Psoas muscle (tissue), 8 donors: ENCODE results near the gene RUFY1. TPM values are rescaled to one million over a fixed set of nuclear protein-coding genes. Genes with fewer than 3 reads are reported as not detected.

Source experiments
- ATAC-seq, 4 donors: fragments of 200-7000 bp; cut with Tn5 transposase; one replicate each; pipeline ENCODE4 v1.9.1; 2020; ENCODE audit warnings: moderate library complexity in 3 of 4, mild to moderate bottlenecking in 2 of 4
- DNase-seq, 2 donors: peaks; one replicate each; pipeline ENCODE4 v3.0.0-alpha.2; 2020
- H3K27ac ChIP-seq: fragments of 200-600 bp; one replicate; pipeline ENCODE4 v1.8.0; 2022
- H3K27me3 ChIP-seq, 3 donors: fragments of 200-600 bp in 1 of 3; one replicate each; pipeline versions ENCODE4 v1.6.1 to v1.8.0; 2013 to 2022; ENCODE audit warnings: low read length in 2 of 3, mild to moderate bottlenecking in 2 of 3, moderate library complexity in 1 of 3; ENCODE audit not compliant: insufficient read depth in 3 of 3
- H3K36me3 ChIP-seq, 2 donors: fragments of 200-600 bp in 1 of 2; one replicate each; pipeline versions ENCODE4 v1.6.1 to v1.8.0; 2013 to 2022; ENCODE audit warnings: low read depth in 1 of 2, mild to moderate bottlenecking in 1 of 2, moderate library complexity in 1 of 2; ENCODE audit not compliant: insufficient read depth in 1 of 2
- H3K4me1 ChIP-seq: fragments of 200-600 bp; one replicate; pipeline ENCODE4 v1.8.0; 2022
- H3K4me3 ChIP-seq: fragments of 200-600 bp; one replicate; pipeline ENCODE4 v1.8.0; 2022; ENCODE audit warnings: mild to moderate bottlenecking
- H3K9me3 ChIP-seq: fragments of 200-600 bp; one replicate; pipeline ENCODE4 v1.8.0; 2022
- CTCF ChIP-seq: fragments of 200-600 bp; IDR thresholded peaks from one replicate; pipeline ENCODE4 v1.8.0; 2022; ENCODE audit warnings: antibody characterized with exemption
- WGBS, 3 donors: extraction: QIAGEN DNeasy Blood & Tissue Kit; methylation state at CpG; one replicate each; pipeline versions ENCODE4 v1.1.6 to v1.1.7; 2013; 5-methylcytosine and 5-hydroxymethylcytosine counted together
- intact Hi-C, 2 donors: fragments of 100-400 bp; cut with DNase I; formaldehyde crosslinking; loops; one replicate each; pipeline versions ENCODE4 v1.11.0 to v1.14.2; 2022
- polyA plus RNA-seq, 3 donors: library from polyadenylated mRNA; stranded (reverse); fragments of 200-250 nt; gene quantifications; one replicate each; pipeline ENCODE4 v1.2.3, GENCODE V29; 2013
- total RNA-seq, 4 donors: library from RNA; stranded (reverse); fragmentation: NEBNext Ultra II Directional in 2 of 4; extraction: Animal tissue kit (Norgen Biotek cat#: 25700) in 2 of 4; gene quantifications; one replicate each; pipeline versions ENCODE4 v1.2.1 to v1.2.4, GENCODE V29; 2021 to 2023
- donor health status: healthy with polysubstance abuse.
- donor health status: DM: no; HTN: no; CAD: no; lungs with moderate emphysema.
- donor health status: Bipolar disorder and iron deficiency.
- donor health status: healthy.
- donor health status: DM: yes; HTN: yes; CAD: no.
- donor health status: DM: no; HTN: no; CAD: no.
- donor health status: DM: no; HTN: no; CAD: no.
- donor health status: DM: yes; HTN: yes; CAD: no.

Gene RUFY1
- total and polyA plus RNA-seq, 7 donors: 17.9 to 26.3 (median 22.8) TPM

DNA sequence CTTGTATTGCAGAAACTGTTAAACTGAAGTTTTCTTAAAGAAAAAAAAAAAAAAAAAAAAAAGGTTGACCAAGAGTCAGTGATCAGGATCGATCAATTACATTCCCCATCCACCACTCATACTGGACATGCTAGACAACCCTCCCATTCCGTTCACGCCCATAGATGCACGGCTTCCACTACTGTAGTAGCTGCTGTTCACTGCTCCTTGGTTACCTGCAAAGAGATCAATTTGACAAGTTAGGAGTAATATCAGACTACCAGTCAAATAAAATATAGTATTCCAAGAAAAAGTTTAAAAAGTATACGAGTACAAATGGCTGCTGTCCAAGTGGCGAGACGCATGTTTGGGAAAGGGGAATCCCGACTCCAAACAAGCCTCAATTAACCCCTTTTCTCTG is 64.4 kb downstream of the RUFY1 start:
- no peak for DNase-seq
- no peak for TF ChIP-seq CTCF
- Histone ChIP-seq H3K9me3 (no peaks in the 10 kb centered on the region), H3K4me1 (peaks cover 57% of the 10 kb centered on the region), H3K27me3 (no peaks in the 10 kb centered on the region), H3K36me3 (peaks cover 26 to 98% of the 10 kb centered on the region in 2 donors), H3K27ac (no peak overlapping the region), H3K4me3 (no peak overlapping the region)
- 51 to 62% (median 60%) methylated on average over 8 of the region's 8 CpGs for WGBS, 3 donors
- no peak for ATAC-seq
- intact Hi-C loops: loop anchor here in 1 of 2 donors (5.0 kb wide), 1 partner anchor 62 kb away; the partner anchor contains the start of gene RUFY1

DNA sequence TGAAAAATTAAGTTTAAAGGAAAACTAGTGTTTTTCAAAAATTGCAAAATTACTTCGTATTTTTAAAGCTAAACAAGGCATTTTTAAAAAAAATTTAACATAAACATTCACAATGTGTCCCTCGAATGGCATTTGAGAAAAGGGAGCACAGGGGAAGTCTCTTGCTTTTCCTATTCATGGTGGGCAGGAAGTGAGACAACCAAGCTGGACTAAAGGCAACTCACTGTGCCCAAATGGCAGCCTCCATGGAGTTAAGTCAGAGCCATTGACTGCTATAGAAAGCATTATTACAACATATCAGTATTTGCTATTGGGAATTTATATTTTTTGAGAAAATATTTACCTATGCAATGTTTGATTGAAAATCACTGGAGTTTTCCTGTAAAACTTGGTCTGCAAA is 64.8 kb downstream of the RUFY1 start:
- intact Hi-C loops: loop anchor here in 1 of 2 donors (5.0 kb wide), 1 partner anchor 63 kb away; the partner anchor contains the start of gene RUFY1
- TF ChIP-seq CTCF: no peak
- Histone ChIP-seq H3K36me3 (peaks cover 26 to 98% of the 10 kb centered on the region in 2 donors), H3K27me3 (no peaks in the 10 kb centered on the region), H3K27ac (no peak overlapping the region), H3K4me3 (no peak overlapping the region), H3K4me1 (peaks cover 57% of the 10 kb centered on the region), H3K9me3 (no peaks in the 10 kb centered on the region)
- DNase-seq (no peak), ATAC-seq (no peak)
- 53 to 65% (median 62%) methylated on average over 2 of the region's 2 CpGs for WGBS, 3 donors

DNA sequence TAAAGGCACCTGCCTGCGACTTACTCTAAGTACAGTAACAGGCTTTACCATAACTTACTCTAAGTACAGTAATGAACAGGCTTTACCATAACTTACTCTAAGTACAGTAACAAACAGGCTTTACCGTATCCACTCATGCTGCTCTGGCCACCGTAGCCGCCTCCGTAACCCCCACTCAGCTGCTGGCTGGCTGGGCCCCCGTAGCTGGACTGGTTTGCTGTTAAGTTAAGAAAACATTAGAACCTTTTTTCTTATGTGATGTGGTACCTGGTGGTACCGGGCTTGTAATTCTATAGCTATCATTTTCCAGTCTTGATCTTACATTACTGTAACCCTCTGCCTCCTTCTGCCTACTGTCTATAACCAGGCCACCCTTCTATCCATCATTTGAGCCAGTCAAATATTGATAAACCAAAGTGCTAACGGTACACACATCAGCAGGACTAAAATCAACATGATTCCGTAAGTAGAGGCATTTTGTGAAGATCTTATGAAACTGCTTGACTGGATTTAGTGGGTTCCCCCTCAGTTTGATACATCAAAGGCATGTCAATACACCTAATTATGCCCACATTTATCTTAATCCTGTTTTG is 65.7 kb downstream of the RUFY1 start:
- WGBS, 3 donors: 77 to 81% (median 81%) methylated on average over 9 of the region's 9 CpGs
- DNase-seq (no peak), ATAC-seq (no peak)
- Histone ChIP-seq H3K36me3 (peaks cover 32 to 98% of the 10 kb centered on the region in 2 donors), H3K9me3 (no peaks in the 10 kb centered on the region), H3K4me3 (no peak overlapping the region), H3K27me3 (no peaks in the 10 kb centered on the region), H3K4me1 (peaks cover 59% of the 10 kb centered on the region), H3K27ac (no peak overlapping the region)
- TF ChIP-seq CTCF: no peak
- intact Hi-C loops: loop anchor here in 1 of 2 donors (5.0 kb wide), 1 partner anchor 64 kb away; the partner anchor contains the start of gene RUFY1

DNA sequence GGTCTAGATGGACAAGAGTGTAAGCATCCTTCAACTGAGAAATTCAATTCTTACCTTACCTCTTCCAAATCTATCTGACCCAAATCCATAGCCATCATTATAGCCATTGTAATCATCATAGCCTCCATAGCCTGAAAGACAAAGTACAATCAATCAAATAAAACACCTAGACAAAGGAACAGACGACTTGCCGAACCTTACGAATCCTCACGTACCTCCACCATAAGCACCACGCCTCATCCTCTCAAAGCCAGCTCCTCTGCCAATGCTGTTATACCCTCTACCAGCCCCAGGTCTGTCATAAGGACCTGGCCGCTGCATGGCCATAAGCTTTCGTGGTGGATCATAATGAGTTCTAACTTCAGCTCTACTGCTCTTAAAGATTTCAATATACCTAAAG is 67.6 kb downstream of the RUFY1 start:
- Histone ChIP-seq H3K4me1 (peaks cover 60% of the 10 kb centered on the region), H3K9me3 (no peaks in the 10 kb centered on the region), H3K27me3 (no peaks in the 10 kb centered on the region), H3K27ac (no peak overlapping the region), H3K4me3 (no peak overlapping the region), H3K36me3 (peaks cover 28 to 96% of the 10 kb centered on the region in 2 donors)
- DNase-seq (no peak), ATAC-seq (no peak)
- intact Hi-C loops: loop anchor here in 1 of 2 donors (5.0 kb wide), 1 partner anchor 66 kb away; the partner anchor contains the start of gene RUFY1
- 69 to 79% (median 79%) methylated on average over 7 of the region's 7 CpGs for WGBS, 3 donors
- no peak for TF ChIP-seq CTCF
